Lung (tissue), 12 donors: ENCODE measurements around the gene MPZL1. TPM values are rescaled to one million over a fixed set of nuclear protein-coding genes. Genes with fewer than 3 reads are reported as not detected.
"Not testable (repeated sequence)": the region's sequence is repeated elsewhere in the genome, so short reads cannot be mapped to it uniquely, and the experiment has no call there.

Source experiments
- ATAC-seq: fragments of 200-7000 bp; cut with Tn5 transposase; one replicate; pipeline ENCODE4 v1.9.1; 2020; ENCODE audit warnings: moderate number of reproducible peaks; ENCODE audit not compliant: insufficient read depth, low FRiP score
- DNase-seq, 3 donors: peaks; one replicate each; pipeline ENCODE4 v3.0.0-alpha.2; 2013 to 2017
- H3K27ac ChIP-seq, 2 donors: one replicate each; pipeline ENCODE4 v1.5.1; 2013; ENCODE audit warnings: mild to moderate bottlenecking in 2 of 2, moderate library complexity in 2 of 2, control low read depth in 1 of 2, inconsistent platforms in 1 of 2, low read depth in 1 of 2, low read length in 1 of 2
- H3K27me3 ChIP-seq, 3 donors: one replicate each; pipeline ENCODE4 v1.5.1; 2013; ENCODE audit warnings: low read length in 2 of 3; ENCODE audit not compliant: control insufficient read depth in 3 of 3, insufficient read depth in 3 of 3
- H3K36me3 ChIP-seq, 4 donors: one replicate each; pipeline ENCODE4 v1.5.1; 2013; ENCODE audit warnings: low read length in 4 of 4, mild to moderate bottlenecking in 1 of 4, moderate library complexity in 1 of 4; ENCODE audit not compliant: control insufficient read depth in 4 of 4, insufficient read depth in 4 of 4
- H3K4me1 ChIP-seq, 5 donors: one replicate each; pipeline ENCODE4 v1.5.1; 2013; ENCODE audit warnings: low read length in 5 of 5, mild to moderate bottlenecking in 2 of 5, moderate library complexity in 1 of 5; ENCODE audit not compliant: control insufficient read depth in 5 of 5, insufficient read depth in 5 of 5
- H3K4me3 ChIP-seq: one replicate; pipeline ENCODE4 v1.5.1; 2013; ENCODE audit warnings: mild to moderate bottlenecking, control low read depth, moderate library complexity
- H3K9ac ChIP-seq, 2 donors: one replicate each; pipeline ENCODE4 v1.5.1; 2013; ENCODE audit warnings: low read length in 2 of 2, control low read depth in 1 of 2; ENCODE audit not compliant: insufficient read depth in 1 of 2
- H3K9me3 ChIP-seq, 4 donors: one replicate each; pipeline ENCODE4 v1.5.1; 2013; ENCODE audit warnings: low read length in 3 of 4, mild to moderate bottlenecking in 1 of 4, moderate library complexity in 1 of 4; ENCODE audit not compliant: control insufficient read depth in 4 of 4, insufficient read depth in 3 of 4
- CTCF ChIP-seq: IDR thresholded peaks from 2 replicates; pipeline ENCODE4 v1.5.1; 2012; ENCODE audit warnings: mild to moderate bottlenecking; ENCODE audit errors: control extremely low read depth, extremely low read depth
- WGBS, 2 donors: extraction: QIAGEN DNeasy Blood & Tissue Kit; methylation state at CpG; one replicate each; pipeline ENCODE4 v1.1.7; 2013; 5-methylcytosine and 5-hydroxymethylcytosine counted together
- polyA plus RNA-seq, 2 donors: library from polyadenylated mRNA; stranded (reverse); fragments of 200-250 nt; gene quantifications; one replicate each; pipeline ENCODE4 v1.2.1, GENCODE V29; 2013
- total RNA-seq, 2 donors: library from RNA; depleted of rRNA in 1 of 2; stranded (reverse); fragments of >200 nt in 1 of 2; gene quantifications; one replicate each; pipeline ENCODE4 v1.2.1, GENCODE V29; 2014 to 2021
- donor health status: control.
- donor health status: control.
- donor health status: Bipolar disorder and iron deficiency.
- donor health status: healthy.
- donor health status: DM: yes; HTN: yes; CAD: no.

Gene MPZL1
- total and polyA plus RNA-seq, 4 donors, result 25.3 to 116 (median 77.0) TPM

GRCh38 chr1:167826127-167826526, 104.3 kb downstream of the MPZL1 start:
- no peaks in the 10 kb centered on the region for H3K27me3 ChIP-seq
- no peaks in the 10 kb centered on the region for H3K36me3 ChIP-seq
- H3K9ac ChIP-seq, result no peak overlapping the region
- 87 to 96% methylated on average over 4 of the region's 4 CpGs for WGBS, 2 donors
- ATAC-seq (no peak), DNase-seq (no peak)
- H3K9me3 ChIP-seq, result peaks cover 0 to 1% (median 0%) of the 10 kb centered on the region in 4 donors
- H3K4me3 ChIP-seq, result no peak overlapping the region
- no peak for TF ChIP-seq CTCF
- H3K27ac ChIP-seq, result no peak overlapping the region
- no peaks in the 10 kb centered on the region for H3K4me1 ChIP-seq

GRCh38 chr1:167829868-167830267, 108.1 kb downstream of the MPZL1 start:
- 37 to 55% methylated on average over 2 of the region's 2 CpGs for WGBS, 2 donors
- TF ChIP-seq CTCF, result no peak
- H3K27me3 ChIP-seq, result no peaks in the 10 kb centered on the region
- ATAC-seq (no peak), DNase-seq (no peak)
- H3K4me1 ChIP-seq, result no peaks in the 10 kb centered on the region
- no peak overlapping the region for H3K27ac ChIP-seq
- H3K9ac ChIP-seq, result no peak overlapping the region
- no peak overlapping the region for H3K4me3 ChIP-seq
- H3K36me3 ChIP-seq, result no peaks in the 10 kb centered on the region
- H3K9me3 ChIP-seq, result no peaks in the 10 kb centered on the region

GRCh38 chr1:167830668-167831067, 108.9 kb downstream of the MPZL1 start:
- 83 to 90% methylated on average over 5 of the region's 5 CpGs for WGBS, 2 donors
- not testable (repeated sequence) for H3K4me3 ChIP-seq, H3K4me1 ChIP-seq, ATAC-seq, H3K36me3 ChIP-seq, H3K27me3 ChIP-seq, H3K27ac ChIP-seq, H3K9me3 ChIP-seq, H3K9ac ChIP-seq, DNase-seq

- H3K4me3 ChIP-seq, result no peak overlapping the region
- no peak for TF ChIP-seq CTCF
- H3K36me3 ChIP-seq, result no peaks in the 10 kb centered on the region
- H3K27me3 ChIP-seq, result no peaks in the 10 kb centered on the region
- no peak overlapping the region for H3K27ac ChIP-seq
- no peak for ATAC-seq
- no peaks in the 10 kb centered on the region for H3K4me1 ChIP-seq
- no peaks in the 10 kb centered on the region for H3K9me3 ChIP-seq
- no peak overlapping the region for H3K9ac ChIP-seq
- WGBS, 2 donors, result 90 to 96% methylated on average over 5 of the region's 5 CpGs
- no peak for DNase-seq
These were observed 110.9 kb downstream of the MPZL1 start for GRCh38 chr1:167832693-167833092.
